A549 treated with ZK216348 at 1 μM for 4 hours (cell line): ENCODE data around the gene SYT1. TPM values are rescaled to one million over a fixed set of nuclear protein-coding genes. Genes with fewer than 3 reads are reported as not detected.

Source experiments
- total RNA-seq: library from RNA; stranded (reverse); fragments of 200-300 nt; extraction: Qiagen RNA extraction; gene quantifications from 5 replicates; pipeline ENCODE4 v1.2.3, GENCODE V29; 2022; ENCODE audit warnings: low read depth

The SYT1 gene
- 4.5 to 8.4 TPM (median 6.2 TPM) in 5 replicates for total RNA-seq

GRCh38 chr12:78864403-78864869 lies at the start of gene SYT1:
TSS of gene SYT1 (plus strand) at chr12:78864774.

